Mucosa of descending colon (tissue), 3 donors: ENCODE data around the gene SUPT16H. TPM values are rescaled to one million over a fixed set of nuclear protein-coding genes. Genes with fewer than 3 reads are reported as not detected.

ENCODE experiments used
- ATAC-seq: fragments of 200-7000 bp; cut with Tn5 transposase; one replicate; pipeline ENCODE4 v1.9.1; 2020; ENCODE audit warnings: mild to moderate bottlenecking, moderate library complexity
- DNase-seq, 3 donors: peaks; one replicate each; pipeline ENCODE4 v3.0.0-alpha.2; 2020
- H3K36me3 ChIP-seq: fragments of 200-600 bp; one replicate; pipeline ENCODE4 v1.8.0; 2021; ENCODE audit warnings: low read depth, mild to moderate bottlenecking
- H3K4me1 ChIP-seq: fragments of 200-600 bp; one replicate; pipeline ENCODE4 v1.8.0; 2021; ENCODE audit warnings: low read depth, mild to moderate bottlenecking
- H3K4me3 ChIP-seq: fragments of 200-600 bp; one replicate; pipeline ENCODE4 v1.8.0; 2021; ENCODE audit warnings: mild to moderate bottlenecking
- H3K9me3 ChIP-seq: fragments of 200-600 bp; one replicate; pipeline ENCODE4 v1.8.0; 2021; ENCODE audit warnings: mild to moderate bottlenecking
- intact Hi-C, 2 donors: fragments of 100-400 bp; cut with DNase I in 1 of 2; cut with micrococcal nuclease in 1 of 2; formaldehyde crosslinking; loops; one replicate each; pipeline versions ENCODE4 v1.11.0 to v1.11.1; 2022; cut with DNase I, micrococcal nuclease
- long read RNA-seq, 2 donors: library from polyadenylated mRNA; unstranded; transcript quantifications; one replicate each; pipeline ENCODE4 v2.0.0, GENCODE V29; 2019 to 2021
- total RNA-seq, 3 donors: library from RNA; stranded (reverse); fragmentation: NEBNext Ultra II Directional in 2 of 3; extraction: Animal tissue kit (Norgen Biotek cat#: 25700) in 2 of 3; gene quantifications; one replicate each; pipeline versions ENCODE4 v1.2.1 to v1.2.4, GENCODE V29; 2021 to 2023
- TF ChIP-seq, protein P1 (sequence below): fragments of 200-600 bp; IDR thresholded peaks from one replicate; pipeline ENCODE4 v1.8.0; 2022; ENCODE audit warnings: antibody characterized with exemption, mild to moderate bottlenecking
- donor health status: DM: no; HTN: no; CAD: no; lungs with moderate emphysema.
- donor health status: DM: no; HTN: no; CAD: no.
- donor health status: DM: no; HTN: yes; CAD: no.

SUPT16H gene
- 10 to 100 TPM; 36.5 to 63.3 (median 48.1) TPM for total RNA-seq
- long read RNA-seq, donor 1, full-length matches to known transcripts: 39 of 63 reads
- long read RNA-seq, donor 1, partial matches to known transcripts: 19 of 63 reads
- long read RNA-seq, donor 1, other reads (novel, unspliced or antisense): 5 of 63 reads
- long read RNA-seq, donor 2, full-length matches to known transcripts: 4 of 42 reads
- long read RNA-seq, donor 2, partial matches to known transcripts: 38 of 42 reads
- long read RNA-seq, donor 2, other reads (novel, unspliced or antisense): 0 of 42 reads

DNA sequence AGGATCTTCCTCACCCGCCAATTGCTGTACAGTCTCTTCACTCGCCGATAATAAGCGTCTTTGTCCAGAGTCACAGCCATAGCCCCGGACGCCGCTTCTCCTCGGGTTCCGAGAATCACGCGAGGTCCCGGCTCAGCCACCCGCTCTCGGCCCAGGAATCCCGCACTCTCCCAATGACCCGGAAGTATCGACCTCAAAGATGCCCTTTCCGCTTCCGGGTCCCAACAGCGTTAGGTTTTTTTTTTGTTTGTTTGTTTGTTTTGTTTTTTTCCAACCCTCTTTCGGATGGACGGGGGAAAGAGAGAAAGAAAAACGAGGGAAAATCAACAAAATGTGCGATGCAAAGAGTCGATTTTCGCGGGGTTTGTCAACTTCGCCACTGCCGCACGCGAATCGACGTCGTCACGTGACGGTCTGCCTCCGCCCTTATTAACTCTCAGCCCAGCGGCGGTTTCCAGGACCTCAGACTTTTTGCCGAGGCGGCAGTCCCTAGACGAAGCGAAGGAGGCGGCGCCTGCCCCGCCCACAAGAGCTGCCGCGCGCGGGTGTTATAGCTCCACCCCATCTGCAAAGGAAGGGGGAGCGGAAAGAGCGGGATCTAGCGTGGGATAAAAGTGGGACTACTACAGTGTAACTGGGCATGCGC lies at the start of gene SUPT16H:
SUPT16H (minus strand) TSS at position 172 of the 646 bp plus-strand sequence; CDS start at position 80, 92 bp downstream.
- intact Hi-C loops: no loop called here
- TF ChIP-seq, protein P1, sequence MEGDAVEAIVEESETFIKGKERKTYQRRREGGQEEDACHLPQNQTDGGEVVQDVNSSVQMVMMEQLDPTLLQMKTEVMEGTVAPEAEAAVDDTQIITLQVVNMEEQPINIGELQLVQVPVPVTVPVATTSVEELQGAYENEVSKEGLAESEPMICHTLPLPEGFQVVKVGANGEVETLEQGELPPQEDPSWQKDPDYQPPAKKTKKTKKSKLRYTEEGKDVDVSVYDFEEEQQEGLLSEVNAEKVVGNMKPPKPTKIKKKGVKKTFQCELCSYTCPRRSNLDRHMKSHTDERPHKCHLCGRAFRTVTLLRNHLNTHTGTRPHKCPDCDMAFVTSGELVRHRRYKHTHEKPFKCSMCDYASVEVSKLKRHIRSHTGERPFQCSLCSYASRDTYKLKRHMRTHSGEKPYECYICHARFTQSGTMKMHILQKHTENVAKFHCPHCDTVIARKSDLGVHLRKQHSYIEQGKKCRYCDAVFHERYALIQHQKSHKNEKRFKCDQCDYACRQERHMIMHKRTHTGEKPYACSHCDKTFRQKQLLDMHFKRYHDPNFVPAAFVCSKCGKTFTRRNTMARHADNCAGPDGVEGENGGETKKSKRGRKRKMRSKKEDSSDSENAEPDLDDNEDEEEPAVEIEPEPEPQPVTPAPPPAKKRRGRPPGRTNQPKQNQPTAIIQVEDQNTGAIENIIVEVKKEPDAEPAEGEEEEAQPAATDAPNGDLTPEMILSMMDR: no peak

DNA sequence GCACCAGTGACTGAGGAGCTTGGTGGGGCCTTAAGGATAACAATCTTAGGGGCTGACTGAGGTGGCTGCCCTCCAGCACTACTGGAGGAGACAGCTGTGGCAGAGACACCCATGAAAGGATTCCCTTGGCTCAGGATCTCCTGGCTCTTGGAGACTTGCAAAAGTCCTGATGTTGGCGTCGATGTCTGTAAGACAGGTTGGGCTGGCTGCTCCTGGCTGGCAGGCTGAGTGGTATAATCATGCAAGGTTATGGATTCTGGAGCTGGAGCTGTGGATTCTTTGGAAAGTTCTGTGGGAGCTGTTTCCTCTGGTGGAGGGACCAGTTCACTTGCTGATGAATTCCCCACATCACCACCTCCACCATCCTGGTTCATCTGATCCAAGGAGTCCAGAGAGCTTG lies 47.3 kb upstream of the SUPT16H start:
- Histone ChIP-seq H3K4me1 (peaks cover 4% of the 10 kb centered on the region), H3K4me3 (no peak overlapping the region), H3K9me3 (no peaks in the 10 kb centered on the region), H3K36me3 (peaks cover 15% of the 10 kb centered on the region)
- TF ChIP-seq, protein P1: no peak
- ATAC-seq (no peak), DNase-seq (no peak)
- intact Hi-C loops: no loop called here

More for the DNA sequence above, at the start of gene SUPT16H:
- Histone ChIP-seq H3K9me3 (no peaks in the 10 kb centered on the region), H3K4me3 (peak within 1 kb of the TSS; percentile 49), H3K4me1 (peaks cover 14% of the 10 kb centered on the region), H3K36me3 (no peaks in the 10 kb centered on the region)
- DNase-seq: peak; percentile 96 to 98 (median 97)
- ATAC-seq: peak; percentile 98

DNA sequence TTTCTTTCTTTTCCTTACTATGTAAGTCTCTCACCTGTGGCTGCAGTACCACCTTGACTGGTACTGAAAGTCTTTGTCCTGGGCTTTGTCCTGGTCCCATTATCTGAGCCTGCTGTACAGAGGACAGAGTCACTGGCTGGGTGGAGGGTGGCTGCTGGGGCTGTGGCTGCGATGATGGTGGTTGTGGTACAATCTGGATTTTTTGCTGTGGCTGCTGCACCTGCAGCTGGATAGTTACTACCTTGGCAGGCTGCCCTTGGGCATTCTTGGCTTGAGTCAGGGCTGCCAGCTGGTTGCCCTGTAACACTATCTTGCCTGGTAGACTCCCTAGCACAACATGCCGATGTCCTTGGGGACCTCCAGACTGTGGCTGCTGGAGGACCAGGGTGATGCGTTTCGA lies 45.1 kb upstream of the SUPT16H start:
- TF ChIP-seq, protein P1: no peak
- no peak overlapping the region for H3K4me3 ChIP-seq
- ATAC-seq (peak; percentile 9), DNase-seq (peak in 1 of 3 donors; percentile 15)
- intact Hi-C loops: no loop called here
- H3K36me3 ChIP-seq: peaks cover 19% of the 10 kb centered on the region
- H3K4me1 ChIP-seq: no peaks in the 10 kb centered on the region
- H3K9me3 ChIP-seq: no peaks in the 10 kb centered on the region

DNA sequence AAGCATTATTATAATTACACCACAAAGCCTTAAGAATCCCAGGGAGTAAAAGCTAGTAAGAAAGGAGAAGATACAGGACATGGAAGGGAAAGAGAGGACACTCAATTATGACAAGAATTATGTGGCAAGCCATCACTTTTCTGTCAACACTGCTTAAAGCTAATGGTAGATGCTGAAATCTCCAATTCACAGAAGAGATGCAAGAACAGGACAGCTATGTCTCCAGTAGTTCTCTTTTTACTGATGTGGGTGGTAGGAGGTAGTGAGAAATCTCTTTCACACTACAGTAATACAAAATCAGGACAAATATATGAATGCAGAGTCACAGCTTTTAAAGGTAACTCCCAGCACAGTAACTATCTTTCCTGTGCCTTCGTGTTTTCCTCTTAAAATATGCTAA lies 42.9 kb upstream of the SUPT16H start:
- no peak for ATAC-seq
- H3K36me3 ChIP-seq: peaks cover 22% of the 10 kb centered on the region
- TF ChIP-seq, protein P1: no peak
- intact Hi-C loops: no loop called here
- no peak overlapping the region for H3K4me3 ChIP-seq
- no peaks in the 10 kb centered on the region for H3K9me3 ChIP-seq
- DNase-seq: no peak
- no peaks in the 10 kb centered on the region for H3K4me1 ChIP-seq

DNA sequence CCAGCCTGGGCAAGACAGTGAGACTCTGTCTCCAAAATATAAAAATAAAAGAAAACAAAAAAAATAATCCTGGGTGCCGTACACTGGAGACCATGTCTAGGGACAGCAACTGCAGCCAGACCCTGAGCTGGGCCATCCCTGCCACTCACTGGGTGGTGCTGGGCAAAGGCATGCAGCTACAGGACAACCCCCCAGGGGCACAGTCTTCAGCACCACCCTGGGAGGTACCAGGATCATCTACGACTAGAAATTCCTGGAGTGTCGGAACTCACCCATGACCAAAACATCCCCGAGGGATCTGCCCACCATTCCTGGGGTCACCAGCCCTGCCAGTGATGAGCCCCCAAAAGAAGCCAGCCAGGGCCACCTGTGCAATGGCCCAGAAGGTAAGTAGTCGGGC lies 35.7 kb upstream of the SUPT16H start:
- Histone ChIP-seq H3K9me3 (no peaks in the 10 kb centered on the region), H3K36me3 (peaks cover 3% of the 10 kb centered on the region), H3K4me1 (no peaks in the 10 kb centered on the region), H3K4me3 (no peak overlapping the region)
- no peak for ATAC-seq
- intact Hi-C loops: no loop called here
- TF ChIP-seq, protein P1: no peak
- DNase-seq: no peak
